Astrocyte (in vitro differentiated cells and primary cell): ENCODE measurements around the gene BICRA. TPM values are rescaled to one million over a fixed set of nuclear protein-coding genes. Genes with fewer than 3 reads are reported as not detected.

Experiments used
- DNase-seq: peaks from one replicate; pipeline ENCODE4 v3.0.0-alpha.2; 2010; ENCODE audit warnings: low read depth
- FAIRE-seq: peaks from 2 replicates; lab custom pipeline; 2011; peaks lifted over from hg19 to GRCh38; lab: Jason Lieb, UNC
- H2AFZ ChIP-seq: 2 replicates; pipeline ENCODE4 v1.6.0; 2012; ENCODE audit warnings: low read depth, low read length, inconsistent platforms
- H3K27ac ChIP-seq: 2 replicates; pipeline ENCODE4 v1.5.1; 2011; ENCODE audit warnings: low read depth, low read length, inconsistent platforms
- H3K27me3 ChIP-seq: 2 replicates; pipeline ENCODE4 v1.6.0; 2011; ENCODE audit warnings: low read length, inconsistent platforms; ENCODE audit not compliant: insufficient read depth
- H3K36me3 ChIP-seq: 2 replicates; pipeline ENCODE4 v1.5.1; 2011; ENCODE audit warnings: low read length, inconsistent platforms; ENCODE audit not compliant: insufficient read depth
- H3K4me1 ChIP-seq: 2 replicates; pipeline ENCODE4 v1.5.1; 2011; ENCODE audit warnings: low read length, inconsistent platforms; ENCODE audit not compliant: insufficient read depth
- H3K4me2 ChIP-seq: 2 replicates; pipeline ENCODE4 v1.6.0; 2012; ENCODE audit warnings: low read length, inconsistent platforms
- H3K4me3 ChIP-seq: 2 replicates; pipeline ENCODE4 v1.5.1; 2011; ENCODE audit warnings: low read depth, mild to moderate bottlenecking, low read length, inconsistent platforms; ENCODE audit not compliant: insufficient read depth
- H3K79me2 ChIP-seq: 2 replicates; pipeline ENCODE4 v1.6.0; 2012; ENCODE audit warnings: mild to moderate bottlenecking, low read length, inconsistent platforms; ENCODE audit not compliant: insufficient read depth
- H3K9ac ChIP-seq: 2 replicates; pipeline ENCODE4 v1.6.0; 2012; ENCODE audit warnings: mild to moderate bottlenecking, low read length, inconsistent platforms
- H3K9me3 ChIP-seq: 2 replicates; pipeline ENCODE4 v1.5.1; 2012; ENCODE audit warnings: low read depth, mild to moderate bottlenecking, low read length, inconsistent platforms; ENCODE audit not compliant: insufficient read depth
- H4K20me1 ChIP-seq: 2 replicates; pipeline ENCODE4 v1.6.0; 2012; ENCODE audit warnings: low read length, inconsistent platforms; ENCODE audit not compliant: insufficient read depth
- H3K27ac Mint-ChIP-seq: one replicate; pipeline ENCODE4 v1.8.0; 2021; ENCODE audit warnings: mild to moderate bottlenecking, mixed read lengths; ENCODE audit not compliant: unreplicated experiment
- H3K27me3 Mint-ChIP-seq: one replicate; pipeline ENCODE4 v1.8.0; 2021; ENCODE audit warnings: low read depth, mixed read lengths; ENCODE audit not compliant: unreplicated experiment
- H3K36me3 Mint-ChIP-seq: one replicate; pipeline ENCODE4 v1.8.0; 2021; ENCODE audit warnings: low read depth, mixed read lengths; ENCODE audit not compliant: unreplicated experiment
- H3K4me1 Mint-ChIP-seq: one replicate; pipeline ENCODE4 v1.8.0; 2021; ENCODE audit warnings: low read depth, mixed read lengths; ENCODE audit not compliant: unreplicated experiment
- H3K4me3 Mint-ChIP-seq: one replicate; pipeline ENCODE4 v1.8.0; 2021; ENCODE audit warnings: mild to moderate bottlenecking, moderate library complexity, mixed read lengths; ENCODE audit not compliant: unreplicated experiment
- H3K9me3 Mint-ChIP-seq: one replicate; pipeline ENCODE4 v1.8.0; 2021; ENCODE audit warnings: mild to moderate bottlenecking, mixed read lengths; ENCODE audit not compliant: unreplicated experiment
- CTCF ChIP-seq: IDR thresholded peaks from 2 replicates; pipeline ENCODE4 v1.5.1; 2011; ENCODE audit warnings: low read depth, mild to moderate bottlenecking, inconsistent platforms, low read length, moderate library complexity; ENCODE audit not compliant: insufficient read depth
- EZH2 ChIP-seq: IDR thresholded peaks from 2 replicates; pipeline ENCODE4 v1.6.1; 2012; ENCODE audit warnings: mild to moderate bottlenecking, low read length, inconsistent platforms; ENCODE audit not compliant: insufficient read depth
- total RNA-seq: library from RNA; stranded (reverse); gene quantifications from 2 replicates; pipeline ENCODE4 v1.2.1, GENCODE V29; 2021

Gene BICRA
- total RNA-seq, 1 donor from 2014 or later, result 20.7 TPM

GRCh38 chr19:47730910-47731309, 122.0 kb downstream of the BICRA start:
- peaks cover 18% of the 10 kb centered on the region for H3K36me3 ChIP-seq
- H3K79me2 ChIP-seq, result peaks cover 23% of the 10 kb centered on the region
- H3K4me2 ChIP-seq, result no peak overlapping the region
- Mint-ChIP-seq H3K9me3 (no peaks in the 10 kb centered on the region), H3K36me3 (peaks cover 28% of the 10 kb centered on the region), H3K27me3 (no peaks in the 10 kb centered on the region), H3K4me3 (no peak overlapping the region), H3K27ac (peak overlapping the region; percentile 48), H3K4me1 (peaks cover 19% of the 10 kb centered on the region)
- H3K9me3 ChIP-seq, result no peaks in the 10 kb centered on the region
- H3K4me3 ChIP-seq, result no peak overlapping the region
- H2AFZ ChIP-seq, result no peak overlapping the region
- TF ChIP-seq EZH2, result no peak
- no peak for TF ChIP-seq CTCF
- FAIRE-seq (no peak), DNase-seq (no peak)
- peaks cover 20% of the 10 kb centered on the region for H3K4me1 ChIP-seq
- no peak overlapping the region for H3K9ac ChIP-seq
- H3K27me3 ChIP-seq, result no peaks in the 10 kb centered on the region
- H3K27ac ChIP-seq, result no peak overlapping the region
- H4K20me1 ChIP-seq, result peaks cover 28% of the 10 kb centered on the region

- Histone ChIP-seq H3K9ac (no peak overlapping the region), H3K9me3 (no peaks in the 10 kb centered on the region), H3K27me3 (no peaks in the 10 kb centered on the region), H3K4me2 (no peak overlapping the region), H3K79me2 (peaks cover 19% of the 10 kb centered on the region), H3K36me3 (peaks cover 25% of the 10 kb centered on the region), H3K4me1 (no peaks in the 10 kb centered on the region), H3K4me3 (no peak overlapping the region), H2AFZ (no peak overlapping the region), H4K20me1 (peaks cover 26% of the 10 kb centered on the region), H3K27ac (no peak overlapping the region)
- H3K4me1 Mint-ChIP-seq, result peaks cover 3% of the 10 kb centered on the region
- H3K9me3 Mint-ChIP-seq, result no peaks in the 10 kb centered on the region
- no peaks in the 10 kb centered on the region for H3K27me3 Mint-ChIP-seq
- no peak for DNase-seq
- H3K4me3 Mint-ChIP-seq, result no peak overlapping the region
- no peak for FAIRE-seq
- no peak for TF ChIP-seq EZH2
- no peak for TF ChIP-seq CTCF
- H3K27ac Mint-ChIP-seq, result no peak overlapping the region
- H3K36me3 Mint-ChIP-seq, result peaks cover 27% of the 10 kb centered on the region
These were observed 126.2 kb downstream of the BICRA start for GRCh38 chr19:47735131-47735530.

- Histone ChIP-seq H2AFZ (no peak overlapping the region), H3K36me3 (peaks cover 23% of the 10 kb centered on the region), H3K4me1 (peaks cover 20% of the 10 kb centered on the region), H3K4me3 (no peak overlapping the region), H3K27ac (peak overlapping the region; percentile 12), H3K9me3 (no peaks in the 10 kb centered on the region), H3K79me2 (peaks cover 3% of the 10 kb centered on the region), H4K20me1 (peaks cover 4% of the 10 kb centered on the region), H3K9ac (no peak overlapping the region), H3K4me2 (no peak overlapping the region), H3K27me3 (no peaks in the 10 kb centered on the region)
- Mint-ChIP-seq H3K4me1 (peaks cover 16% of the 10 kb centered on the region), H3K36me3 (peaks cover 25% of the 10 kb centered on the region), H3K27me3 (no peaks in the 10 kb centered on the region), H3K9me3 (no peaks in the 10 kb centered on the region), H3K4me3 (no peak overlapping the region), H3K27ac (no peak overlapping the region)
- no peak for TF ChIP-seq CTCF
- TF ChIP-seq EZH2, result no peak
- FAIRE-seq (no peak), DNase-seq (no peak)
These were observed 132.1 kb downstream of the BICRA start for GRCh38 chr19:47740866-47741519.
